ENCODE results near the gene BTBD16.

BTBD16 gene

GRCh38 chr10:122331100-122331499, 60.0 kb downstream of the BTBD16 start:
- Histone ChIP-seq H3K4me3 (replicated peaks; ENCODE audit: low read depth, low read length) (no peak overlapping the region), H3K36me3 (ENCODE audit: control insufficient read depth, insufficient read depth, low read length) (no peaks in the 10 kb centered on the region), H3K27me3 (replicated peaks; ENCODE audit: control insufficient read depth, insufficient read depth, low read length) (peaks cover 2% of the 10 kb centered on the region)
- no peak for DNase-seq (ENCODE audit: extremely low read depth, insufficient read length)
- TF ChIP-seq CTCF (IDR thresholded peaks at IDR 0.05; ENCODE audit: insufficient read depth, low read length, poor library complexity, severe bottlenecking) = no peak

DNA sequence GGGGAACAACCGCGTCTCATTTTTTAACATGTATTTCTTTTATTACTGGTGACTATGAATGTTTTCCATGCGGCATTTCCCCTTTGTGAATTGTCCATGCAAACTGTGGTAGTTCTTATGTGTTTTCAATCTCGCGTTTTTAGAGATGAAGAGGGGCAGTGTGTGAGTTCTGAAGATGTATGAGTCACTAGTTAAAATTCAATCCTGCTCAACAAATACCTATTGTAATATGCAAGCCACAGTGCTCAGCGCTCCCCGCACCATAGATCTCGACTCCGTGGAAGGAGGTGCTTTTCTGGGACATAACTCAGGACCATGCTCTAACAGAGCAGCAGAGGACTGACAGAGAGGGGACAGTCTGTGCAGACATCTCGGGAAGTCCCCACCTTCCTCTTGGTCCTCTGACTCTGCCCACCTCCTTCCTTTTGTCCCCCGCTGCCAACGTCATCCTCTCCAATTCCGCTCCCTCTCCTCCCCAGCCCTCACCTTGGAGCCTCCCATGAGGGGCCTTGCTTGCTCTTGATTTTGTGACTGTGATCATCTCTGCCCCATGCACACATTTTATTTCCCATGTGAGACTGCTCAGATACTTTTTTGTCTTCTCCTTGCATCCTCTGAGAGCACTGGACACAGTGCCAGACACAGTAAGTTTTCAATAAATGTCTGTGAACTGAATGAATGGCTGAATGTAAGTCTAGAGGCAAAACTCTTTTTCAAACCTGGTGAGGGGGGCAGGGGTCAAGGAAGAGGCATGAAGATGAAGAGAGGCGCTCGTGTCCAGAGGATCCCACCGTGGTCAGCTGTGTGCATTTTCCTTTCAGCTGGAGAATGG, 60.7 kb downstream of the BTBD16 start:
- Histone ChIP-seq H3K4me3 (replicated peaks; ENCODE audit: low read depth, low read length) (no peak overlapping the region), H3K36me3 (ENCODE audit: control insufficient read depth, insufficient read depth, low read length) (no peaks in the 10 kb centered on the region), H3K27me3 (replicated peaks; ENCODE audit: control insufficient read depth, insufficient read depth, low read length) (peaks cover 2% of the 10 kb centered on the region)
- DNase-seq (ENCODE audit: extremely low read depth, insufficient read length) = no peak
- no peak for TF ChIP-seq CTCF (IDR thresholded peaks at IDR 0.05; ENCODE audit: insufficient read depth, low read length, poor library complexity, severe bottlenecking)

GRCh38 chr10:122333037-122333436, 61.9 kb downstream of the BTBD16 start:
- Histone ChIP-seq H3K36me3 (ENCODE audit: control insufficient read depth, insufficient read depth, low read length) (no peaks in the 10 kb centered on the region), H3K4me3 (replicated peaks; ENCODE audit: low read depth, low read length) (no peak overlapping the region), H3K27me3 (replicated peaks; ENCODE audit: control insufficient read depth, insufficient read depth, low read length) (peaks cover 2% of the 10 kb centered on the region)
- no peak for TF ChIP-seq CTCF (IDR thresholded peaks at IDR 0.05; ENCODE audit: insufficient read depth, low read length, poor library complexity, severe bottlenecking)
- no peak for DNase-seq (ENCODE audit: extremely low read depth, insufficient read length)

- H3K27me3 ChIP-seq (replicated peaks; ENCODE audit: control insufficient read depth, insufficient read depth, low read length) = peaks cover 2% of the 10 kb centered on the region; the same call in 1 of the 2 replicates
- no peak for TF ChIP-seq CTCF (IDR thresholded peaks at IDR 0.05; ENCODE audit: insufficient read depth, low read length, poor library complexity, severe bottlenecking)
- H3K4me3 ChIP-seq (replicated peaks; ENCODE audit: low read depth, low read length) = no peak overlapping the region
- no peak for DNase-seq (ENCODE audit: extremely low read depth, insufficient read length)
- no peaks in the 10 kb centered on the region for H3K36me3 ChIP-seq (ENCODE audit: control insufficient read depth, insufficient read depth, low read length)
These were observed 65.2 kb downstream of the BTBD16 start for GRCh38 chr10:122336332-122336731.

- Histone ChIP-seq H3K4me3 (replicated peaks; ENCODE audit: low read depth, low read length) (no peak overlapping the region), H3K27me3 (replicated peaks; ENCODE audit: control insufficient read depth, insufficient read depth, low read length) (0 out of 2 replicates have a peak, but pooled peaks cover 2% of the 10 kb centered on the region), H3K36me3 (ENCODE audit: control insufficient read depth, insufficient read depth, low read length) (no peaks in the 10 kb centered on the region)
- no peak for TF ChIP-seq CTCF (IDR thresholded peaks at IDR 0.05; ENCODE audit: insufficient read depth, low read length, poor library complexity, severe bottlenecking)
- no peak for DNase-seq (ENCODE audit: extremely low read depth, insufficient read length)
These were observed 65.9 kb downstream of the BTBD16 start for GRCh38 chr10:122336961-122337360.

Data from GM06990 (cell line).